Stimulated activated CD8-positive, alpha-beta memory T cell treated with anti-CD3 and anti-CD28 coated beads, Interleukin-4, amount 100 ng/mL, for 48 hours (primary cell): ENCODE results near the gene HEPHL1.
A peak's percentile ranks its signal among the peaks of the same experiment; 100 is the strongest.
"Not testable (repeated sequence)": the region's sequence is repeated elsewhere in the genome, so short reads cannot be mapped to it uniquely, and the experiment has no call there.

ENCODE experiments used
- DNase-seq: peaks from one replicate; pipeline ENCODE4 v3.0.0-alpha.2; 2020

The HEPHL1 gene

GRCh38 chr11:94089341-94089740 lies 68.2 kb downstream of the HEPHL1 start:
- no peak for DNase-seq

- DNase-seq: no peak
These were observed 69.2 kb downstream of the HEPHL1 start for GRCh38 chr11:94090401-94090800.

GRCh38 chr11:94091091-94091490 lies 69.9 kb downstream of the HEPHL1 start:
- no peak for DNase-seq

- no peak for DNase-seq
These were observed 79.1 kb downstream of the HEPHL1 start for GRCh38 chr11:94100253-94100652.

- no peak for DNase-seq
These were observed 82.3 kb downstream of the HEPHL1 start for GRCh38 chr11:94103471-94103870.

GRCh38 chr11:94104734-94105133 lies 83.6 kb downstream of the HEPHL1 start:
- DNase-seq: no peak

GRCh38 chr11:94106716-94107115 lies 85.6 kb downstream of the HEPHL1 start:
- no peak for DNase-seq

- no peak for DNase-seq
These were observed 86.2 kb downstream of the HEPHL1 start for GRCh38 chr11:94107363-94107762.

- no peak for DNase-seq
These were observed 90.1 kb downstream of the HEPHL1 start for GRCh38 chr11:94111241-94111640.

GRCh38 chr11:94111660-94112059 lies 90.5 kb downstream of the HEPHL1 start:
- no peak for DNase-seq

- no peak for DNase-seq
These were observed 91.2 kb downstream of the HEPHL1 start for GRCh38 chr11:94112206-94112953.

- no peak for DNase-seq
These were observed 96.0 kb downstream of the HEPHL1 start for GRCh38 chr11:94117197-94117574.

GRCh38 chr11:94117871-94118270 lies 96.7 kb downstream of the HEPHL1 start:
- no peak for DNase-seq

GRCh38 chr11:94119676-94120075 lies 98.5 kb downstream of the HEPHL1 start:
- DNase-seq: not testable (repeated sequence)

- not testable (repeated sequence) for DNase-seq
These were observed 99.4 kb downstream of the HEPHL1 start for GRCh38 chr11:94120516-94120915.

- no peak for DNase-seq
These were observed 99.8 kb downstream of the HEPHL1 start for GRCh38 chr11:94120946-94121345.

GRCh38 chr11:94125407-94126115 lies 104.4 kb downstream of the HEPHL1 start:
- no peak for DNase-seq

GRCh38 chr11:94127638-94128037 lies 106.5 kb downstream of the HEPHL1 start:
- no peak for DNase-seq

GRCh38 chr11:94128291-94128745 lies 107.2 kb downstream of the HEPHL1 start:
- DNase-seq: peak; percentile 61

- peak; percentile 79 for DNase-seq
These were observed 107.8 kb downstream of the HEPHL1 start, which contains the start of gene PANX1 for GRCh38 chr11:94128746-94129511. Gene PANX1, plus strand, starts transcription at chr11:94128841. Its CDS starts 472 bp downstream, at chr11:94129313.

- no peak for DNase-seq
These were observed 108.6 kb downstream of the HEPHL1 start for GRCh38 chr11:94129512-94130297.

- no peak for DNase-seq
These were observed 109.3 kb downstream of the HEPHL1 start for GRCh38 chr11:94130298-94131046.
